Astrocyte (in vitro differentiated cells and primary cell): ENCODE results near the gene MICAL2. TPM values are rescaled to one million over a fixed set of nuclear protein-coding genes. Genes with fewer than 3 reads are reported as not detected.

Experiments used
- DNase-seq: peaks from one replicate; pipeline ENCODE4 v3.0.0-alpha.2; 2010; ENCODE audit warnings: low read depth
- FAIRE-seq: peaks from 2 replicates; lab custom pipeline; 2011; peaks lifted over from hg19 to GRCh38; lab: Jason Lieb, UNC
- H2AFZ ChIP-seq: 2 replicates; pipeline ENCODE4 v1.6.0; 2012; ENCODE audit warnings: low read depth, low read length, inconsistent platforms
- H3K27ac ChIP-seq: 2 replicates; pipeline ENCODE4 v1.5.1; 2011; ENCODE audit warnings: low read depth, low read length, inconsistent platforms
- H3K27me3 ChIP-seq: 2 replicates; pipeline ENCODE4 v1.6.0; 2011; ENCODE audit warnings: low read length, inconsistent platforms; ENCODE audit not compliant: insufficient read depth
- H3K36me3 ChIP-seq: 2 replicates; pipeline ENCODE4 v1.5.1; 2011; ENCODE audit warnings: low read length, inconsistent platforms; ENCODE audit not compliant: insufficient read depth
- H3K4me1 ChIP-seq: 2 replicates; pipeline ENCODE4 v1.5.1; 2011; ENCODE audit warnings: low read length, inconsistent platforms; ENCODE audit not compliant: insufficient read depth
- H3K4me2 ChIP-seq: 2 replicates; pipeline ENCODE4 v1.6.0; 2012; ENCODE audit warnings: low read length, inconsistent platforms
- H3K4me3 ChIP-seq: 2 replicates; pipeline ENCODE4 v1.5.1; 2011; ENCODE audit warnings: low read depth, mild to moderate bottlenecking, low read length, inconsistent platforms; ENCODE audit not compliant: insufficient read depth
- H3K79me2 ChIP-seq: 2 replicates; pipeline ENCODE4 v1.6.0; 2012; ENCODE audit warnings: mild to moderate bottlenecking, low read length, inconsistent platforms; ENCODE audit not compliant: insufficient read depth
- H3K9ac ChIP-seq: 2 replicates; pipeline ENCODE4 v1.6.0; 2012; ENCODE audit warnings: mild to moderate bottlenecking, low read length, inconsistent platforms
- H3K9me3 ChIP-seq: 2 replicates; pipeline ENCODE4 v1.5.1; 2012; ENCODE audit warnings: low read depth, mild to moderate bottlenecking, low read length, inconsistent platforms; ENCODE audit not compliant: insufficient read depth
- H4K20me1 ChIP-seq: 2 replicates; pipeline ENCODE4 v1.6.0; 2012; ENCODE audit warnings: low read length, inconsistent platforms; ENCODE audit not compliant: insufficient read depth
- H3K27ac Mint-ChIP-seq: one replicate; pipeline ENCODE4 v1.8.0; 2021; ENCODE audit warnings: mild to moderate bottlenecking, mixed read lengths; ENCODE audit not compliant: unreplicated experiment
- H3K27me3 Mint-ChIP-seq: one replicate; pipeline ENCODE4 v1.8.0; 2021; ENCODE audit warnings: low read depth, mixed read lengths; ENCODE audit not compliant: unreplicated experiment
- H3K36me3 Mint-ChIP-seq: one replicate; pipeline ENCODE4 v1.8.0; 2021; ENCODE audit warnings: low read depth, mixed read lengths; ENCODE audit not compliant: unreplicated experiment
- H3K4me1 Mint-ChIP-seq: one replicate; pipeline ENCODE4 v1.8.0; 2021; ENCODE audit warnings: low read depth, mixed read lengths; ENCODE audit not compliant: unreplicated experiment
- H3K4me3 Mint-ChIP-seq: one replicate; pipeline ENCODE4 v1.8.0; 2021; ENCODE audit warnings: mild to moderate bottlenecking, moderate library complexity, mixed read lengths; ENCODE audit not compliant: unreplicated experiment
- H3K9me3 Mint-ChIP-seq: one replicate; pipeline ENCODE4 v1.8.0; 2021; ENCODE audit warnings: mild to moderate bottlenecking, mixed read lengths; ENCODE audit not compliant: unreplicated experiment
- EZH2 ChIP-seq: IDR thresholded peaks from 2 replicates; pipeline ENCODE4 v1.6.1; 2012; ENCODE audit warnings: mild to moderate bottlenecking, low read length, inconsistent platforms; ENCODE audit not compliant: insufficient read depth
- total RNA-seq: library from RNA; stranded (reverse); gene quantifications from 2 replicates; pipeline ENCODE4 v1.2.1, GENCODE V29; 2021
- TF ChIP-seq, protein P1 (sequence below): IDR thresholded peaks from 2 replicates; pipeline ENCODE4 v1.5.1; 2011; ENCODE audit warnings: low read depth, mild to moderate bottlenecking, inconsistent platforms, low read length, moderate library complexity; ENCODE audit not compliant: insufficient read depth

The MICAL2 gene
- total RNA-seq, 1 donor from 2014 or later = 357 TPM

DNA sequence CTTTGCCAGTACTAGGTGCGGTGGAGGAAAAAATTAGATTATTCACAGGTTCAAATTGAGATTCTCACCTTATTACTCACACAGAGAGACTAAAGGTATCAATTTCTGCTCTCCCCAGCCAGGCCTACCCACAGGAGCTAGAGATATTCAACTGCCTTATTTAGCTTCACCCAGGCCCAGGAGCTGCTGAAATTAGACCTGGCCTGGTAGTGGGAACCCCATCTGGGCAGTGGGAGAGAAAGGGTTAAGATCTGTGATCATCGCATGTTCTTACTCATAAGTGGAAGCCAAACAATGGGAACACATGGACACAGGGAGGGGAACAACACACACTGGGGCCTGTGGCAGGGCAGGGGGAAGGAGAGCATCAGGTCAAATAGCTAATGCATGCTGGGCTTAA, 20.9 kb upstream of the MICAL2 start:
- Histone ChIP-seq H3K27me3 (no peaks in the 10 kb centered on the region), H3K9me3 (no peaks in the 10 kb centered on the region), H3K36me3 (no peaks in the 10 kb centered on the region), H4K20me1 (no peaks in the 10 kb centered on the region), H3K79me2 (peaks cover 4% of the 10 kb centered on the region), H2AFZ (no peak overlapping the region), H3K4me1 (peaks cover 57% of the 10 kb centered on the region), H3K9ac (peak overlapping the region; percentile 98), H3K27ac (peak overlapping the region; percentile 100), H3K4me2 (no peak overlapping the region), H3K4me3 (no peak overlapping the region)
- no peaks in the 10 kb centered on the region for H3K27me3 Mint-ChIP-seq
- peaks cover 3% of the 10 kb centered on the region for H3K36me3 Mint-ChIP-seq
- TF ChIP-seq EZH2 = no peak
- TF ChIP-seq, protein P1, sequence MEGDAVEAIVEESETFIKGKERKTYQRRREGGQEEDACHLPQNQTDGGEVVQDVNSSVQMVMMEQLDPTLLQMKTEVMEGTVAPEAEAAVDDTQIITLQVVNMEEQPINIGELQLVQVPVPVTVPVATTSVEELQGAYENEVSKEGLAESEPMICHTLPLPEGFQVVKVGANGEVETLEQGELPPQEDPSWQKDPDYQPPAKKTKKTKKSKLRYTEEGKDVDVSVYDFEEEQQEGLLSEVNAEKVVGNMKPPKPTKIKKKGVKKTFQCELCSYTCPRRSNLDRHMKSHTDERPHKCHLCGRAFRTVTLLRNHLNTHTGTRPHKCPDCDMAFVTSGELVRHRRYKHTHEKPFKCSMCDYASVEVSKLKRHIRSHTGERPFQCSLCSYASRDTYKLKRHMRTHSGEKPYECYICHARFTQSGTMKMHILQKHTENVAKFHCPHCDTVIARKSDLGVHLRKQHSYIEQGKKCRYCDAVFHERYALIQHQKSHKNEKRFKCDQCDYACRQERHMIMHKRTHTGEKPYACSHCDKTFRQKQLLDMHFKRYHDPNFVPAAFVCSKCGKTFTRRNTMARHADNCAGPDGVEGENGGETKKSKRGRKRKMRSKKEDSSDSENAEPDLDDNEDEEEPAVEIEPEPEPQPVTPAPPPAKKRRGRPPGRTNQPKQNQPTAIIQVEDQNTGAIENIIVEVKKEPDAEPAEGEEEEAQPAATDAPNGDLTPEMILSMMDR = no peak
- FAIRE-seq (no peak), DNase-seq (no peak)
- H3K9me3 Mint-ChIP-seq = no peaks in the 10 kb centered on the region
- peak overlapping the region; percentile 100 for H3K27ac Mint-ChIP-seq
- peaks cover 64% of the 10 kb centered on the region for H3K4me1 Mint-ChIP-seq
- H3K4me3 Mint-ChIP-seq = no peak overlapping the region

GRCh38 chr11:12090061-12090591, 20.3 kb upstream of the MICAL2 start:
- Histone ChIP-seq H3K9ac (peak overlapping the region; percentile 60), H3K4me1 (peaks cover 56% of the 10 kb centered on the region), H3K4me3 (no peak overlapping the region), H3K9me3 (no peaks in the 10 kb centered on the region), H3K79me2 (peaks cover 4% of the 10 kb centered on the region), H3K4me2 (peak overlapping the region; percentile 54), H3K36me3 (no peaks in the 10 kb centered on the region), H3K27ac (peak overlapping the region; percentile 100), H2AFZ (no peak overlapping the region), H3K27me3 (no peaks in the 10 kb centered on the region), H4K20me1 (no peaks in the 10 kb centered on the region)
- H3K4me1 Mint-ChIP-seq = peaks cover 62% of the 10 kb centered on the region
- DNase-seq (peak; percentile 67), FAIRE-seq (peak; percentile 50)
- H3K36me3 Mint-ChIP-seq = peaks cover 3% of the 10 kb centered on the region
- no peaks in the 10 kb centered on the region for H3K9me3 Mint-ChIP-seq
- no peaks in the 10 kb centered on the region for H3K27me3 Mint-ChIP-seq
- TF ChIP-seq EZH2 = no peak
- TF ChIP-seq, protein P1 = no peak
- H3K4me3 Mint-ChIP-seq = no peak overlapping the region
- H3K27ac Mint-ChIP-seq = peak overlapping the region; percentile 70

GRCh38 chr11:12090761-12091258, 19.6 kb upstream of the MICAL2 start:
- peaks cover 3% of the 10 kb centered on the region for H3K36me3 Mint-ChIP-seq
- FAIRE-seq = no peak
- TF ChIP-seq EZH2 = no peak
- TF ChIP-seq, protein P1 = no peak

More at GRCh38 chr11:12090761-12091258, 19.6 kb upstream of the MICAL2 start:
- Histone ChIP-seq H3K4me2 (peak overlapping the region; percentile 54), H3K9me3 (no peaks in the 10 kb centered on the region), H3K27me3 (no peaks in the 10 kb centered on the region), H3K36me3 (no peaks in the 10 kb centered on the region), H4K20me1 (no peaks in the 10 kb centered on the region), H3K4me1 (peaks cover 49% of the 10 kb centered on the region), H3K9ac (no peak overlapping the region), H3K4me3 (no peak overlapping the region), H3K79me2 (peaks cover 4% of the 10 kb centered on the region), H3K27ac (peak overlapping the region; percentile 100), H2AFZ (no peak overlapping the region)
- Mint-ChIP-seq H3K27me3 (no peaks in the 10 kb centered on the region), H3K4me1 (peaks cover 56% of the 10 kb centered on the region), H3K27ac (no peak overlapping the region), H3K9me3 (no peaks in the 10 kb centered on the region), H3K4me3 (no peak overlapping the region)
- no peak for DNase-seq
